NCI-H187 treated with DMSO at 0.1 percent for 48 hours (cell line): ENCODE results near the gene EPB41L4A.

Source experiments
- DNase-seq: peaks from one replicate; lab custom pipeline; 2025; lab: John Stamatoyannopoulos, UW

The EPB41L4A gene

DNA sequence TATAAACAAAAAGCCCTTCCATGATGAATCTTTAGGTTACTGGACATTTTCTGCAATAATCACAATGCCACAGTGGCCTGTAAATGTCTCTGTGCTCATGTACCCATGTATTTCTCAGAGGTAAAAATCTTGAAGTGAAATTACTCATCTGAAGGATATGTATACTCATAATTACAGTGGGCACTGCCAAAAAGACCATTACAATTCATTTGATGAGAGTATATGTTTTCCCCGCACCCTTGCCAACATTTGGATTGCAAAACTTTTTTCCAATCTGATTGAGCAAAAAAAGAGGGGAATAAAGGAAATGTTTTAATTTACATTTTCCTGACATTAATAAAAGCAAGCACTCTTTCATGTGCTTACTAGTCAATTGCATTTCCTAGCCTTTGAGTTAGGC lies 110.5 kb downstream of the EPB41L4A start:
- DNase-seq = no peak

DNA sequence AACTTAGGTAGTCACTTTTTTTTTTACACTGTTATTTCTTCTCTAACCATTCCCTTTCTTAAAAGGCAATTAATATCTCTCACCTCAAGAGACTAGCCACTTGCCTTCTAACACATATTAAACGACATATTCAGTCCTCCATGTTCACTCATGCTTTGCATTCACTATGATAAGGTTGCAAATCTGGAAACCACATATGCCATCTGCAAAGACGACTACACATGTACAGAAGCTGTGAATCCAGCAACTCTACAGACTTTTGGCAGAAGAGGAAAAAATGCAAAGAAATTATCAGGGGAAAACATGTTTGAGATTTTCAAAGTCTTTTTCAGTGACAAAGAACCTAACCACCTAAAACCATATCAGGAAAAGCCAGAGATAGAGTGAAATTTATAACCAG lies 112.1 kb downstream of the EPB41L4A start:
- no peak for DNase-seq

DNA sequence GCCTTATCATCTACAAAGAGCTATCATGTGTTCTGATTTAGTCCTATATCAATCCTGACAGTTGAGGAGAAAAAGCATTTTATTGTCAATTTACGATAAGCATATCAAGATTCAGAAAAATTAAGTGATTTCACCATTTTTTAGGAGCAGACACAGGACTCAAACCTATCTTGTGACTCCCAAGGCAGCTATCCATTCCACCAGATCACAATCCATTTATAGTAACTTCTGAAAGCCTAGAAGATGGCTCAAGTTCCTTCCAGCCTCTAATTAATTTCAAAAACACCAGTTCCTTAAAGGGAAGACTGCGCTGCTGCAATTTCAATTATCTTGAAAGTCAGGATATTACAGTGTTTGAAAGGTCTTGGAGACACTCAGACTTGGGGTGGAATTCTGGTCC lies 114.3 kb downstream of the EPB41L4A start:
- DNase-seq = no peak

DNA sequence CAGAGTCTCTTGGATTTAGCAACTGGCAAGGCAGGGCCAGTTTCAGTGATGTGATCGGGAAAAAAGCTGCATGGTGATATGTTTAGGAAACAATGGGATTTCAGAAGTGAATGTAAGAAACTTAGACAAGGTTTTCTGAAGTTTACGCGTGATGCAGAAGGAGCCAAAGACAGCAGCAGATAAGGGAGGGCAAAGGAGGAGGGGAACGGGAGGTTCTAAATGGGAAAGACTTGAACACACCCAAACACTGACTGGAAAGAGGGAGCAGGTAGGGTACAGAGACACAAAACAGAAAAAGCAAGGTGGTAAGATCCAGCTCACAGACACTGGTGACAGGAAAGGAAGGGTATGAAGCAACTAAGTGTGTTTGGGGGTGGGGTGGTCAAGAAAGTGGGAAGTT lies 115.4 kb downstream of the EPB41L4A start:
- DNase-seq = no peak

DNA sequence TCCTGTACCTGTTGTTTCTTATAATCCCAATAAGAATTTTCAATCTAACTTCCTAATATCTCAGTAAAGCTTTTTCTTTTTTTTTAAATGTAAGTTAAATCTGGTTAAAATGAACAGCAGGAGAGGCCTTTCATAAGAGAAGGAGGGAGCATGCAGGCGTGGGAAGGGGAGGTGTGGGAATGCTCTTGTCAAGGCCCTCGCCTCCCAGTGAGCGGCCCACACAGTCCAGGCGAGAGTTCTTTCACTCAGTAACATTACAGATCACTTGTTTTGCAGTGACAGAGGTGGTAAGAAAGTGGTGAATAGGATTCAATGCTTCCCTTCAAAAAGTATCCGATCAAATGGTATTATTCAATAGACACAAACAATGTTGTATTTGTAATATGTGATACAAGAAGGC lies 125.0 kb downstream of the EPB41L4A start:
- no peak for DNase-seq

DNA sequence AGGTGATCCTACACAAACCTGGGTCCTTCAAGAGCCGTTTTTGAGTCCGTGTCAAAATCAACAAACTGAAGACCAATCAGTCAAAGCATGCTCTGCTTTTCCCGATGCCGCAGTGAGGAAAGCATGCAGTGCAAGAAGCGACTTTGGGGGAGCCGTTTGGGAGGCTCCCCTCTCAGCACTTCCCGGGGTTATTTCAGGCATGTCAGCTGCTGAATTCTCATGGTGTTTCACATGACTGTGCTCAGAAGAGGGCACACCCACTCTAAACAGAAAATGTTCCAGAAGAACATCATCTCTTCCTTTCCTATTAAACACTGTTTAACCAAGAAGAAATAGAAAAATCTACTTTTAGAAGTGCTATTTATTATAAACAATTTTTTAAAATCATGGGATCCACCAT lies 125.5 kb downstream of the EPB41L4A start:
- no peak for DNase-seq

DNA sequence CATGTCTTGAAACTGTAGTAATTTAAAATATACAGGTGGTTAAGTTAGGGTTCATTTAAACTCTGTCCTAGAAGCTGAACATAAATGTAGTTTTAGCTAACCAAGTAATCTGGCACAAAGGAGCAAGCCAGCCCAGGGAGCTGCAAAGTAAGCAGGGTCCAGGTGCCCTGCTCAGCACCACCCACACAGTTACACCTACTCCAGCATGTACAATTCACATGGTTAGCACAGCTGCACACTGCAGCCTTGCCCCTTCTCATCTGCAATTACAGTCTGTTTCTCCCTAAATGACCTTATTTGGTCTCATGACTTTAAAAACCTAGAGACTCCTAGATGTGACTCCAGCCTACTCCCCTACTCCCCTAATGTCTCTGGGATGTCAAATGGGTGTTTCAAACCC lies 128.4 kb downstream of the EPB41L4A start:
- DNase-seq = no peak

DNA sequence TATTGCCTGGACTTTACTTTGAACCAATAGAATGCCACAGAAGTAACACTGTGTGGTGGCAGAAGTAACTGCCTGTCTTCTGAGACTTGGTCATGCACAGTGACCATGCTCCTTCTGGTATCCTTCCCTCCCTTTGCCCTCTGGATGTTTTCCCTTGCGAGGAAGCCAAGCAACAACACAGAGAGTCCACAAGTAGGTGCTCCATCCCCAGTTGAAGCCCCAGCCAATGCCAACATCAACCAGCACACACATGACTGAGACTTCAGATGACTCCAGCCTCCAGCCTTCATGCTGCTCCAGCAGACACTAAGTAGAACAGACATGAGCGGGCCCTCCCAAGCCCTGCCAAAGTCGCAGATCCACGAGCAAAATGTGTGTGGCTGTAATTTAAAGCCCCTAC lies 129.6 kb downstream of the EPB41L4A start:
- DNase-seq = no peak

DNA sequence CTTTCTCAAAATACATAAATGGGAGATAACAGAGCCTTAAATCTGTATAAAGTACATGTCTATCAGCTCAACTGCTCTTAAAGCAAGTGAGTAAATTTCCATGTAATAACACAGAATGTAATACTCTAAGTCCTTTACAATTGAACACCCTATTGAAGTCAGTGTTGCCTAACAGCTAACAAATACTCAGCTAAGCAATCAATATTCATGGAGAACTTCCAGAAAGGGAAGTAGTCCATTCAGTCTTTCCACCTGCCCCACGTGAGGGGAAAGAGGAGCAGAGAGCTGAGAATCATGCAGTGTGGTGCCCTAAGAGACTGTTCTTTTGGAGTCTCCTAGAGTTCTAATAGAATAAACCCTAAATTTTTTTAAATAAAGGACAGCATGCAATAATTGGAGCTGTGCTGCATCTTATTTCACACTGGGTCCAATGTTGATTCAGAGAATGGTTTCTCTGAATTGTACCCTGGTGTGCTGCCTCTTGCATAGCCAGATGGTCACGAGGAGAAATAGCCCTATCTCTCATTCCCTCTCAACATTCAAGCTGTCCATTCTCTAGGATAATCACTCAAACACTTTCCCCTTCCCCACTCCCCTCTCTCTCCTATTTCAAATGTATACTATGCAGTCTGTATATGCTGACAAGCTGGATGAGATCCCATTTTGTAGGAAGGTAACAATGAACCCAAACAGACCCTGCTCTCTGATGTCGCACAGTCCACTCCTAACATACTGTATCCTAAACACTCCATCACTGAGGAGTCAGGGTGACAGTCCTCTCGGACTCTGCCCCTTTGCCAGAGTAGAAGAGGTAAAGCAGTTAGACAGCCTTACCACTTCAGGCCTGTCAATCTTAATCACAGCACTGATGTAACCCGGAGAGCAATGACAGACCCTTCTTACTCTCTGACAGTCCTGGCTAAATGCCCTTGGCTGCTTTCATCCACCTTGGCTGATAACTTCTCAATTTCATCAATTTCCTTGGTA lies 134.8 kb downstream of the EPB41L4A start:
- DNase-seq = no peak

DNA sequence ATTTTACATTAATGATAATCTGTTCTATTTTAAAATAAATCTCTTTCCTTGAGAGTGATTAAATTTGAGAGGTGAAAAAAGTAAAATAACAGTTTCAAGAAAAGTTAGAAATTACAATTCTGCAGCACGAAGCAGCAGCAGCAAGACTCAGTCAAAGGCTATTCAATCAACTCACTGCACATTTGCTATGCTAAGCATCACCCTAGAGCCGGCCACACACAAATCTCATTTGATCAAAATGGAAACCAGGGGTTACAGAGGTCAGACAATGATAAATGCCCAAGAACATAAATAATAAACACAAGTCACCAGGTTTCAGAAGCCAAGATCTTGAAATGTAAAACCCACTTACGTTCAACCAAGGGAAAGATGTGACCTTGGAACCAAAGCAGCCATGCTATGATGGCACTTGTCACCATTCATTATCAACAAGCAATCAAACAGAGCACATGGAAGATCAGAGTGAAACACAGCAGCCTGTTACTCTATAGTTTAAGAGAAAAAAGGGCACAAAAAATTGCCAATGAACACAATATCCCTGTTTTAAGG lies 136.0 kb downstream of the EPB41L4A start:
- DNase-seq = no peak

DNA sequence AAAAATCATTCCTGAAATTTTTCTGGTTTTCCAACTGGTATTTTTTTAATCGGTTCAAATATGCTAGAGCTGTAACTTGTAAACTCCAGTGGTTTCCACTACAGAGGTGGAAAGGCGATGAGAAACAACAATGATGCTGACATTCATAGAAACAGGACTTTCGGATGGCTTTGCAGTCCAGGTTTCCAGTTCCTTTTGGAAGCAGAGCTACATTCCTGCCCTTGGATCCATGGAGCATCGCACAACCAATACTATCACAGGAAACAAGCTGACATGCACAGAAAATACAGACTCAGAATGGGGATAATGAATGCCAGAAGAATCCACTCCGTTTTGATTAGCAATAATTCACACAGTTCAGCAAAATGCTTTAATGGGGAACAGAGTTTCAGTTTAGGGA lies 140.0 kb downstream of the EPB41L4A start:
- no peak for DNase-seq

DNA sequence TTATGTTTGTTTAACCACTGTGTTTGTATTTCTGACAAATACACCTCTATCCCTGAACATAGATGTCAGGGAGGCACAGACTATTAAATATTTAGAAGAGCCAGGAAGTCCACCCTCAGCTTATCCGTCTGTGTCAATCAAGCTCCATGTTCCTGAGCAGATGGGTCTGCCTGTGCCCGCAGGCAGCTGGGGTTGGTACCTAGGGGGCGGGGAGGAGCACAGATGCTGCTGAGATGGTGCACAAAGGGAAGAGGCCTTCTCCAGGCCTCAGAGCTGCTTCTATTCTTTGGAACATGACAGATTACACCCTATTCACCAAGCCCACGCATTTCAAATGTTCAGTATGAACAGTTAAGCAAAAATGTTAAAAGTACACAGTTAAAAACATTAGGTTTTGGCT lies 142.1 kb downstream of the EPB41L4A start:
- DNase-seq = no peak

DNA sequence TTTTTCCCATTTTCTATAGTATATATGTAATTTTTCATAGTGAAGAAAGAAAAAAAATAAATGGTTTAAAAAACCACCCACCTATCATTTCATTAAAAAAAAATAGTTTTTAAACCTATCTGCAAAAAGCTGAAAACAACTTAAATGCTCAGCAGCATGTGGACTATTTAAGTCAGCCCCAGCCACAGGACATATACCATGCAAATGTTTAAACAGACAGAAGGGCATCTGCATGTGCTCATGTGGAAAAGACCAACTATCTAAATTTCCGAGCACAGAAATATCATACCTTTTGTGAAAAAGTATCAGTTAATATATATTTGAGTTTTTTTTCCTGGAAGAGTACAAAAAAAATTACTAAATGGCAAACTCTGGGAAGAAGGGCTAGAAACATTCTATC lies 143.4 kb downstream of the EPB41L4A start:
- DNase-seq = no peak

DNA sequence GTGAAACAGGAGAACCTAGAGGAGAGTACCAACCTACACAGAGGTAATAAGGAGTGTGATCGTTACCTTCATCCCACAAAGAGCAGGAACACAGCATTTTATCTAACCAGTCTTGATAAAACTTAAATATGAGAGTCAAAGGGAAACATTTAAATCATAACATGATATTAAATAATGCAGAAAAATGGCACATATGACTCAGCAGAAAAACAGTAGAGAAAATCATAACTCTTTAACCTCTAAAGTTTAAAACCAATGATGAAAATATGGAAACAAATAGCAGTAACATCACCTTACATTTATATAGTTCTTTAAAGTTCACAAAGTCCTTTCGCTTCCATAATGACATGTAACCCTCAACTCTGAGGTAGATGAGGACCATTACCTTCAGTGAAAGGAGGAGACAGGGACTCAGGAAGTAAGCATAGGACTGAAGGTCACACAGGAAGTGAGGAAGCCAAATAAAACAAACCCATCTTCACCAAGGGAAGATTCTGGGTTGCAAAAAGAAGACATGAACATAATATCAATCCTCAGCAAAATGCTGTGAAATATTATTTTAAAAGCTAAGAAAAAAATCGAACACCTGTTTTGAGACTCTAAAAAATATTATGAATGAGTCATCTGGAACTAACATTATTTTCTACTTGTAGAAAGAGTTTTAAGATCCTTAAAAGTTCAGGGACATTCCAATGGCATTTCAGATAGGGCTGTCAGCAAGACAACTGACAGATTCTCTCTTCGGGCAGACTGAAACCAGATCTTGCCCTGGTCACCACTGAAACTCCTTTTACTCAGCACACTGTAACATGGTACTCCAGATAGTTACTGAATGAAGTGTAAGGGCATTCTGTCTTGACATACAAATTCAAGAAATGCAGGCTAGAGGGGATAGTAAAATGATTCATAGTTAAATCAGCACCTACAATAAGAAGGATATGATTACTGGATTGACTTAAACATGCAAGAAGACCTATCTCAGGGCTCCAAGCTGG lies 148.5 kb downstream of the EPB41L4A start:
- DNase-seq = no peak

DNA sequence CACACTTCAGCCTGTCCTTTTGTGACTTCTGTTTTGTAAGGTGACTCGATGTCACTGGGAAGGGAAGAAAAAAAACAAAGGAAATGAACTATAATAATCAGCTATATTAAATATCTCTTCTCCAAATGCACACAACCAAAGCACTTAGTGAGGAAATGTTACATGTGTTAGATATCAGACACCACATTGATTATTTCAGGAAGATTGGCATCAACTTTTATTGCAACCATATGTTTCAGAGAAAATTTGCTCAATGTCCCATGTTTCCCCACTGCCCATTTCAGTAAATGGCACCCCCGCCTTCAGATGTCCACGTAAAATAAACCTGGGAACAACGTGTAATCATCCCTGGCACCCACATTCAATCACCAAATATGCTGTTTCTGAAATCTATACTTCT lies 151.8 kb downstream of the EPB41L4A start:
- DNase-seq = no peak

DNA sequence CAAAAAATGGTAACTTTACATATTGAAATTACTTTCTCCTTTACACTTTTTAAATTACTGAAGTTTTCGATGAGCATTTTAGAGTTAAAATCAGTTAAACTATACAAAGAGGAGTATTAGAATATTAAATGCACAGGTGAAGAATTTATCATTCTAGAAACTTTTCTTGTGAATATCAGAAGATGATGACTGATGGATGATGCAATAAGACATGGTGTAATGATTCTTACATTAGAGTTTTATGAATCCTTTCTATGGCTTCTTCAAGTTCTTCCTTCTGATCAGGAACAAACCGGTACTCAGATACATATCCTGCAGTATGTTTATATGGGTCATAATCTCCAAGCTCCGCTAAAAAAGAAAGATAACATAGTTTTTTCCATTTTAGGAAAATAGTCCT lies 154.4 kb downstream of the EPB41L4A start:
- DNase-seq = no peak

DNA sequence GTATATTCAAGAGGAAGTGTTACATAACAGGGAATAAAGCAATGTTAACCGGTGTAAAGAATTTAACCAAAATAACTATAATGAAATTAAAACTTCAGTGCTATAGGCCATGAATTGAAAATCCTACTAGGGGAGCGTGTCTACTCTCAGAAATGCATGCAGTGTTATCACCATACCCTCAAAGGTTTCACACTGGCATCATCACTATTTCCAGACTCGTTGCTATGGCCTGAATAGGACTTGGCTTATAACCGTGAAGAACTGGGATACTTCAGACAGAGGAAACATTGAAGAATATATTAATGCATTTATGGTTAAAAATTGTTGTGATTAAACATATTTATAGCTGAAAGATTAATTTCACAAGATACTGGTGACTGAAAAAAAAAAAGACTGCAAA lies 154.9 kb downstream of the EPB41L4A start:
- DNase-seq = no peak

DNA sequence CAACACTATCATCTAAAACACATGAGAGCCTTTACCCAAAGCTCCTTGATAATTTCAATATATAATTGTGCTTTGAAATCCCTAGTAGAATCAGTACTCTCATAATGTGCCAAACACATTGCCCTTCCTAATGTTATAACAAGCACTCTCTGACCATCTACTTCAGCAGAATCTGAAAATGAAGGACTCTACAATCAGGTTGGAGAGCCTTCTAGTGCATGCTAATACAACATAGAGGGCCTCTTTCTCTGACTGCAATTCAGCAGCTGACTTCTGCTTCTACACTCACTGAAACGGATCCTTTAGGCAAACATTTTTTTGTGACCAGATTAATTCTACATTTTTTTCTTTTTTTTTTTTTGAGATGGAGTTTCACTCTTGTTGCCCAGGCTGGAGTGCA lies 155.6 kb downstream of the EPB41L4A start:
- peak; percentile 79 for DNase-seq

DNA sequence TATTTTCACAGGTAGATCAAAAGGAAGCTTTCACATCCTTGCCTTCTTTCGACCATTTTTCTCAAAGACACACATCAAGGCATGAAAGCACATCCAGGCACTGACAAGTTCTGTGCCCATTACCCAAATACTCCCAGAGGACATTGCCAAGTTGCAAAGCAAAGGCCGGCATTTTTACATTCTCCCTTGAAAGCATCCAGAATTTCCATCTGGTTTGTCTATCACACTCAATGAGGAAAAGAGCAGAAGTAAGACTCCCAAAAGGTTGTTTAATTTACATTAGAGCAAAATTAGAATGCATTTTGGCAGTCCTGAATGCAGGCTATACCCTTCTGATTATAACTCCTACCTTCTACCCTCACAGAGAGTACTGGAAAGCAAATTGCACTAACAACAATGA lies 160.5 kb downstream of the EPB41L4A start:
- no peak for DNase-seq

DNA sequence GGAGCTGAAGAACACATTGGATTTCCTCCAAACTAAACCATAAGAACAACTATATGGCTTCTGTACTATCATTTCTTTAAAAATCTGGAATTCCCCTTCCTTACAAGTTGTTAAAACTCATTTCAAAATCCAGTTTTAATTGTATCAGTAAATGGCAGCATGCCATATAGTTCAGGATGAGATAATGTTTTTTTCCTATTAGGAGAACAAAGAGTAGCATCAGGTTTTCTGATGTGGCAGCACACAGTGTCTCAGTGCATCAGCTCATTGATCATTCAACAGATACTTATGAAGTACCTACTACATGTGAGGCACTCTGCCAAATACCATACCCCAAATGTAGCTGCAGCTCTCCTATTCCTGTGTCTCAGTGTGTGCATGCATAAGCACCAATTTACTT lies 161.1 kb downstream of the EPB41L4A start:
- DNase-seq = no peak

DNA sequence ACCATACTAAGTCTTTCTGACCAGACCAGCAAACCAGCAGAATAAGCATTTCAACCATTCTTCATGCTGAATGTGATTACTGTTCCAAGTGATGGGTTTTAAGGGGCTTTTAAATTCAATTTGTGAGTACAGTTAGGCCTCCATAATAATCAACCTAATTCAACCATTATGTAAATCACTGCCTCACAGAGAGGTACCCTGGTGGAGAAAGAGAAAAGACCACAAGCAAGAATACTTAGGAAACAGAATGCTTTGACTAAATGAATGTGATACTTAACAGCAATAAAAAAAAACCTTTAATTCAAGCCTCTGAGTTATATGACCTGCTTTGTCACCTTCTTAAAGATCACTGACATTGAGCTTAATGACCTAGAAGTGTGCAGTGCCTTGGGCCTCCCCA lies 162.1 kb downstream of the EPB41L4A start:
- DNase-seq = no peak

DNA sequence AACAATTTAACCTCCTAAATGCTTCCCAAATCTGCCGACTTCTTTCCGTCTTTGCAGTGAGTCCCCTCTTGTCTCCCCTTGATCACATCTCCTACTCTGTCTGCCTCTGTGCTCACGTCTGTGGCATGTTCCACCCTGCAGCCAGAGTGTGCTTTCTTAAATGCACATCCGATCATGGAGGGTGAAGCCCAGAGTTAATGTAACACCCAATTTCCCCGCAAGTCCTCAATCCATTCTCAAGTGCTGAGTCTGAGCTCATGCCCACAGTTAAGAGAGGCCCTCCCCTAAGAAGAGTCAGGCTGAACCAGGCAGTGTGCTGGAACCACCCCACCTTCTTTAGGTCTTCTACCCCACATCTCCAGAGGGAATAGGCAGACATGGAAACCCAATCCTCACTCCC lies 164.8 kb downstream of the EPB41L4A start:
- DNase-seq = no peak
